GM23338 (cell line): Measurements from ENCODE around the gene PCDHB15. TPM values are rescaled to one million over a fixed set of nuclear protein-coding genes. Genes with fewer than 3 reads are reported as not detected.
"Not testable (repeated sequence)": the region's sequence is repeated elsewhere in the genome, so short reads cannot be mapped to it uniquely, and the experiment has no call there.

Experiments
- ATAC-seq: fragments of 200-7000 bp; cut with Tn5 transposase; 3 replicates; pipeline ENCODE4 v1.9.1; 2020
- DNase-seq: peaks from one replicate; pipeline ENCODE4 v3.0.0-alpha.2; 2015; ENCODE audit warnings: low spot score
- H2AFZ ChIP-seq: fragments of 200-600 bp; sonication (generic); 2 replicates; pipeline ENCODE4 v1.8.0; 2016; ENCODE audit warnings: antibody characterized with exemption, mild to moderate bottlenecking, moderate library complexity
- H3F3A ChIP-seq: fragments of 200-600 bp; sonication (generic); replicated peaks from 2 replicates; pipeline ENCODE4 v1.8.0; 2017; ENCODE audit warnings: antibody characterized with exemption, mixed run types, low read depth
- H3K27ac ChIP-seq: fragments of 200-600 bp; sonication (generic); 2 replicates; pipeline ENCODE4 v1.6.1; 2016; ENCODE audit warnings: low read depth
- H3K27me3 ChIP-seq: fragments of 200-600 bp; sonication (generic); 2 replicates; pipeline ENCODE4 v1.8.0; 2016; ENCODE audit warnings: mild to moderate bottlenecking, mixed run types, moderate library complexity; ENCODE audit not compliant: insufficient read depth
- H3K36me3 ChIP-seq: fragments of 200-600 bp; sonication (generic); 2 replicates; pipeline ENCODE4 v1.8.0; 2016; ENCODE audit warnings: mild to moderate bottlenecking; ENCODE audit not compliant: insufficient read depth
- H3K4me1 ChIP-seq: fragments of 200-600 bp; sonication (generic); 2 replicates; pipeline ENCODE4 v1.8.0; 2016; ENCODE audit warnings: mild to moderate bottlenecking, moderate library complexity; ENCODE audit not compliant: insufficient read depth
- H3K4me2 ChIP-seq: fragments of 200-600 bp; sonication (generic); 2 replicates; pipeline ENCODE4 v1.7.1; 2017; ENCODE audit warnings: mixed run types
- H3K4me3 ChIP-seq: fragments of 200-600 bp; sonication (generic); 2 replicates; pipeline ENCODE4 v1.6.1; 2016; ENCODE audit warnings: mixed run types
- H3K79me2 ChIP-seq: fragments of 200-600 bp; sonication (generic); replicated peaks from 2 replicates; pipeline ENCODE4 v1.8.0; 2017; ENCODE audit warnings: mild to moderate bottlenecking; ENCODE audit not compliant: insufficient read depth
- H3K9me2 ChIP-seq: fragments of 200-600 bp; sonication (generic); 2 replicates; pipeline ENCODE4 v1.8.0; 2017; ENCODE audit not compliant: insufficient read depth
- H4K20me1 ChIP-seq: fragments of 200-600 bp; sonication (generic); replicated peaks from 2 replicates; pipeline ENCODE4 v1.8.0; 2017; ENCODE audit warnings: mild to moderate bottlenecking; ENCODE audit not compliant: insufficient read depth
- H3K27ac Mint-ChIP-seq: 2 replicates; pipeline ENCODE4 v1.8.0; 2020; ENCODE audit warnings: inconsistent platforms, mild to moderate bottlenecking, moderate library complexity, mixed read lengths
- H3K27me3 Mint-ChIP-seq: 3 replicates; pipeline ENCODE4 v1.8.0; 2022; ENCODE audit warnings: low read depth, mild to moderate bottlenecking, moderate library complexity, mixed read lengths, inconsistent platforms; ENCODE audit not compliant: insufficient read depth, poor library complexity
- H3K36me3 Mint-ChIP-seq: 3 replicates; pipeline ENCODE4 v1.8.0; 2021; ENCODE audit warnings: low read depth, mild to moderate bottlenecking, inconsistent platforms, moderate library complexity, mixed read lengths
- H3K4me1 Mint-ChIP-seq: 3 replicates; pipeline ENCODE4 v1.8.0; 2020; ENCODE audit warnings: mild to moderate bottlenecking, inconsistent platforms, mixed read lengths
- H3K4me3 Mint-ChIP-seq: 3 replicates; pipeline ENCODE4 v1.8.0; 2021; ENCODE audit warnings: moderate library complexity, mild to moderate bottlenecking, inconsistent platforms, mixed read lengths
- H3K9me3 Mint-ChIP-seq: 3 replicates; pipeline ENCODE4 v1.8.0; 2020; ENCODE audit warnings: moderate library complexity, mild to moderate bottlenecking, inconsistent platforms, mixed read lengths
- JUNB ChIP-seq: IDR thresholded peaks from one replicate; pipeline ENCODE4 v1.6.1; 2016; ENCODE audit warnings: antibody characterized with exemption; ENCODE audit not compliant: unreplicated experiment
- polyA plus RNA-seq: library from polyadenylated mRNA; unstranded; fragments of >200 nt; fragmentation: Nextera tagmentation; extraction: Ambion mirVana; gene quantifications from 2 replicates; pipeline ENCODE4 v1.2.1, GENCODE V29; 2016
- total RNA-seq: library from RNA; depleted of rRNA; stranded (reverse); fragments of >200 nt; shearing (Covaris generic); gene quantifications from 2 replicates; pipeline ENCODE4 v1.2.3, GENCODE V29; 2014
- TF ChIP-seq, protein P1 (sequence below), 2 experiments: fragments of 200-600 bp in 1 of 2; sonication (generic) in 1 of 2; conservative IDR thresholded peaks; 2 replicates each; pipeline versions ENCODE4 v1.5.1 to v1.6.1; 2016 to 2017; ENCODE audit warnings: antibody characterized with exemption in 2 of 2, low read depth in 2 of 2, mild to moderate bottlenecking in 2 of 2, moderate library complexity in 1 of 2

PCDHB15 gene
- total and polyA plus RNA-seq, 2 experiments from 2014 or later, result 4.9 to 12.1 TPM

DNA sequence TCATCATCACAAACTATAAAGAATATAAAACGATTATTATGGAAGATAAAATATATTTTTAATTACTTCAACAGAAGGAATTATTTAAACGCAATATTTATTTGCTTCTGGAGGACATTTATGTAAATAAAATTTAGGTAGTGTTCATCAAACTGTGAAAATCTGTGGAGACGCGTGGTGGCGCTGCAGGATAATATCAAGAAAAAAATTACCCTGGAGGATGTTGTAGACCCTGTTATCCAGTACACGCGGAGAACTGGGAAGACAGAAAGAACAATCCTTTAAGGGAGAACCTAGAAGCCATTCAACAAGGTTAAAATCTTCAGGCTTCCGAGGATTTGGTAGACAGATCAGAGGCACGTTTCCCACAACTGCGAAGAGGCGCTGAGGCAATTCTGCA is 36.7 kb upstream of the PCDHB15 start, which contains the start of gene PCDHB12:
TSS of gene PCDHB12 (plus strand) at position 242 of the 400 bp plus-strand sequence. CDS start 189 bp downstream, outside the sequence.
- Mint-ChIP-seq H3K27me3 (peaks cover 10% of the 10 kb centered on the region), H3K36me3 (peaks cover 10% of the 10 kb centered on the region), H3K9me3 (peaks cover 15% of the 10 kb centered on the region), H3K4me3 (peak within 1 kb of the TSS; percentile 60), H3K27ac (no peak within 1 kb of the TSS), H3K4me1 (no peaks in the 10 kb centered on the region; the same call in 2 of the 3 replicates)
- peak; percentile 74 for DNase-seq
- Histone ChIP-seq H4K20me1 (no peaks in the 10 kb centered on the region), H3K4me3 (peak within 1 kb of the TSS; percentile 43), H3K27ac (no peak within 1 kb of the TSS), H3K9me2 (no peaks in the 10 kb centered on the region), H3K36me3 (no peaks in the 10 kb centered on the region), H3K4me1 (no peaks in the 10 kb centered on the region), H2AFZ (peak within 1 kb of the TSS; percentile 84), H3F3A (no peaks in the 10 kb centered on the region), H3K79me2 (no peaks in the 10 kb centered on the region), H3K27me3 (no peaks in the 10 kb centered on the region), H3K4me2 (peak within 1 kb of the TSS; percentile 67)
- no peak for TF ChIP-seq JUNB
- TF ChIP-seq, protein P1, sequence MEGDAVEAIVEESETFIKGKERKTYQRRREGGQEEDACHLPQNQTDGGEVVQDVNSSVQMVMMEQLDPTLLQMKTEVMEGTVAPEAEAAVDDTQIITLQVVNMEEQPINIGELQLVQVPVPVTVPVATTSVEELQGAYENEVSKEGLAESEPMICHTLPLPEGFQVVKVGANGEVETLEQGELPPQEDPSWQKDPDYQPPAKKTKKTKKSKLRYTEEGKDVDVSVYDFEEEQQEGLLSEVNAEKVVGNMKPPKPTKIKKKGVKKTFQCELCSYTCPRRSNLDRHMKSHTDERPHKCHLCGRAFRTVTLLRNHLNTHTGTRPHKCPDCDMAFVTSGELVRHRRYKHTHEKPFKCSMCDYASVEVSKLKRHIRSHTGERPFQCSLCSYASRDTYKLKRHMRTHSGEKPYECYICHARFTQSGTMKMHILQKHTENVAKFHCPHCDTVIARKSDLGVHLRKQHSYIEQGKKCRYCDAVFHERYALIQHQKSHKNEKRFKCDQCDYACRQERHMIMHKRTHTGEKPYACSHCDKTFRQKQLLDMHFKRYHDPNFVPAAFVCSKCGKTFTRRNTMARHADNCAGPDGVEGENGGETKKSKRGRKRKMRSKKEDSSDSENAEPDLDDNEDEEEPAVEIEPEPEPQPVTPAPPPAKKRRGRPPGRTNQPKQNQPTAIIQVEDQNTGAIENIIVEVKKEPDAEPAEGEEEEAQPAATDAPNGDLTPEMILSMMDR (conservative IDR thresholded peaks at IDR 0.05; ENCODE audit: low read depth in 2 of 2), result peak; percentile 59 to 71
- ATAC-seq, result no peak

DNA sequence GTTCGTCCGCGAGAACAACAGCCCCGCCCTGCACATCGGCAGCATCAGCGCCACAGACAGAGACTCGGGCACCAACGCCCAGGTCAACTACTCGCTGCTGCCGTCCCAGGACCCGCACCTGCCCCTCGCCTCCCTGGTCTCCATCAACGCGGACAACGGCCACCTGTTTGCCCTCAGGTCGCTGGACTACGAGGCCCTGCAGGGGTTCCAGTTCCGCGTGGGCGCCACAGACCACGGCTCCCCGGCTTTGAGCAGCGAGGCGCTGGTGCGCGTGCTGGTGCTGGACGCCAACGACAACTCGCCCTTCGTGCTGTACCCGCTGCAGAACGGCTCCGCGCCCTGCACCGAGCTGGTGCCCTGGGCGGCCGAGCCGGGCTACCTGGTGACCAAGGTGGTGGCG is 34.9 kb upstream of the PCDHB15 start:
- Mint-ChIP-seq H3K9me3 (peaks cover 28% of the 10 kb centered on the region), H3K36me3 (peaks cover 20% of the 10 kb centered on the region)
- H3K27me3 ChIP-seq, ATAC-seq, H2AFZ ChIP-seq, H3K27ac ChIP-seq, H3K27ac Mint-ChIP-seq, H3K79me2 ChIP-seq, H3K4me2 ChIP-seq, H3K4me1 ChIP-seq, H3F3A ChIP-seq, H3K36me3 ChIP-seq, H3K27me3 Mint-ChIP-seq, H3K9me2 ChIP-seq, H3K4me1 Mint-ChIP-seq, DNase-seq, H3K4me3 ChIP-seq, H3K4me3 Mint-ChIP-seq, H4K20me1 ChIP-seq: not testable (repeated sequence)

DNA sequence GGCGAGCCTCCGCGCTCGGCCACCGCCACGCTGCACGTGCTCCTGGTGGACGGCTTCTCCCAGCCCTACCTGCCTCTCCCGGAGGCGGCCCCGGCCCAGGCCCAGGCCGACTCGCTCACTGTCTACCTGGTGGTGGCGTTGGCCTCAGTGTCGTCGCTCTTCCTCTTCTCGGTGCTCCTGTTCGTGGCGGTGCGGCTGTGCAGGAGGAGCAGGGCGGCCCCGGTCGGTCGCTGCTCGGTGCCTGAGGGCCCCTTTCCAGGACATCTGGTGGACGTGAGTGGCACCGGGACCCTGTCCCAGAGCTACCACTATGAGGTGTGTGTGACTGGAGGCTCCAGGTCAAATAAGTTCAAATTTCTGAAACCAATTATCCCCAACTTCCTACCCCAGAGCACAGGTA is 34.3 kb upstream of the PCDHB15 start:
- H3K4me3 ChIP-seq, H3K27me3 ChIP-seq, H3K36me3 ChIP-seq, DNase-seq, H3F3A ChIP-seq, H3K9me2 ChIP-seq, H3K4me1 ChIP-seq, H3K27ac Mint-ChIP-seq, H3K27me3 Mint-ChIP-seq, H3K27ac ChIP-seq, ATAC-seq, H3K79me2 ChIP-seq, H2AFZ ChIP-seq, H3K4me2 ChIP-seq, H3K4me3 Mint-ChIP-seq, H4K20me1 ChIP-seq, H3K4me1 Mint-ChIP-seq: not testable (repeated sequence)
- peaks cover 30% of the 10 kb centered on the region for H3K9me3 Mint-ChIP-seq
- H3K36me3 Mint-ChIP-seq, result peaks cover 22% of the 10 kb centered on the region
